ENCODE data around the gene IFRD2. TPM values are rescaled to one million over a fixed set of nuclear protein-coding genes. Genes with fewer than 3 reads are reported as not detected.
A peak's percentile ranks its signal among the peaks of the same experiment; 100 is the strongest.
"Not testable (repeated sequence)": the region's sequence is repeated elsewhere in the genome, so short reads cannot be mapped to it uniquely, and the experiment has no call there.

IFRD2 gene
- total RNA-seq, 1 donor: 77.8 TPM

DNA sequence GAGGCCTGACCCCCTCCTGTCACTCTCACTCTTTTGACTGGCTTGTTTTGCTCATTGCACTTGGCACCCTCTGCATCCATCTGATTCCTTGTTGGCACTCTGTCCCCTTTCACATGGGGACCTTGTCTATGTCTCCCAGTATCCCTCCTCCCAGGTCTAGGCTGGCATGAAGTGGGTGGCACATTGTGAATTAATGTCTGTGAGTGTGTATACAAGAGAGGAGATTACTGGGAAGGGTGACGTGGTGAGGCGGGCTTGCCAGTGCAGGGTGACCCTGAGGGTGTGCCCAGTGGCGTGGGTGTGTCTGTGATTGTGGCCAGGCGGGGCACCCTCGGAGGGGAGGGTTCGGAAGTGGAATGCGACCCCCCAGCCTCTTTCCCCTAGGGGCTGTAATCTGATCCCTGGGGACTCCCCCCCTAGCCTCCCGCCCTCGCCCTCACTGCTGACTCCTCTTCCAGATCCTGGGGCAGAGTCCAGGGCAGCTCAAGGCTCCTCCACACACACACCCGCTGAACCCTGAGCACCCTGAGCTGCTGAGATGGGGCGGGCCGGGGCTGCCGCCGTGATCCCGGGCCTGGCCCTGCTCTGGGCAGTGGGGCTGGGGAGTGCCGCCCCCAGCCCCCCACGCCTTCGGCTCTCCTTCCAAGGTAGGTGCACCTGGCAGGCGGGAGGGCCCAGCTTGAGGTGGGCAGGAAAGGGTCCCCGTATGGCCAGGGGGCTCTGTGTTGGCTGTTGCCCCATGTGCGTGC lies 23.4 kb downstream of the IFRD2 start, which contains the start of gene SEMA3B:
Gene SEMA3B (plus strand): TSS at position 445 of the 749 bp plus-strand sequence. CDS start 94 bp downstream, at position 539.
- DNase-seq (ENCODE audit: low read depth in 2 of 3, low spot score in 2 of 3): no peak

DNA sequence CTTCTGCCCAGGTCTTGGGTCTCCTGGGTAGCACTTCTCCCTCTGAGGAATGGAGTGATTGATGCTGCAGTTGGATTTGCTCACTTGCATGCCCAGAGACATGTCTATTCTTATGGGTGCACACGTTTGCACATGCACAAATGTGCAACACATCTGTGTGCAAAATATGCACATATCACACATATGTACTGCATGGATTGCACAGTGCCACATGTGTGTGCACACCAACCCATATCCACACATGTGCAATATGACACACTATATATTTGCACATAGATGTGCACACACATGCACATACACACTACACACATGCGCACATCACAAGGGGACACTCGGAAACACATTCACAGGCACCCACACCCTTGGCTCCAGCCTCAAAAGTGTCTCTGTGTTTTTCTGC lies 24.0 kb downstream of the IFRD2 start:
- no peak for DNase-seq (ENCODE audit: low read depth in 2 of 3, low spot score in 2 of 3)

DNA sequence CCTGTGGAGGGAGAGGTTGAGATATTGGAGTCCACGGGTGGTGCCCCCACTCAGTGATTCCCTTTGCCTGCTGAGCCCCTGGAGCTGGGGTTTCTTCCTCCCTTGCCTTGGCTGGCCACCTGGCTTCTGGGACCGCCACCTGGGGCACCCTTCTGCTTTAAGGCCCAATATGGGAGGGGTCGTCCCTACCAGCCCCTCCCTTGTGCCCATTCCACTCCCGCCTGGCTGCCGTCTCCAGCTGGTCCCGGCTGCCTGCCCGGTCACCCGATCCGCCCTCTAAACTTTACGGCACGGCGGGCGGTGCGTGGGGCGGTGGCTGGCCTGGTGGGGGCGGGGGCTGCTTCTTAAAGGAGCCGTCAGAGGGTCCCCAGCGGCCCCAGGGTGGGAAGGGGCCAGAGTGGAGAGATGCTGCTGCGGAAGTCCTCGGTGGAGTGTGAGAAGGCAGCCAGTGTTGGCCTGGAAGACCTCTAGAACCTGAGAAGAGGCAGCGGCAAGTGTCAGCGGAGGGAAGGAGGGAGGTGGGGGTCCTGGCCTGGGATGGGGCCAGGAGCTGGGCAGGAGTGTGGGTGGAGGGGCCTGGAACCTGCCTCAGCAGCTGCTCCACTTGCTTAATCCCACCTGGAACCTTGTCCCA lies 24.8 kb downstream of the IFRD2 start:
- DNase-seq (ENCODE audit: low read depth in 2 of 3, low spot score in 2 of 3): no peak

DNA sequence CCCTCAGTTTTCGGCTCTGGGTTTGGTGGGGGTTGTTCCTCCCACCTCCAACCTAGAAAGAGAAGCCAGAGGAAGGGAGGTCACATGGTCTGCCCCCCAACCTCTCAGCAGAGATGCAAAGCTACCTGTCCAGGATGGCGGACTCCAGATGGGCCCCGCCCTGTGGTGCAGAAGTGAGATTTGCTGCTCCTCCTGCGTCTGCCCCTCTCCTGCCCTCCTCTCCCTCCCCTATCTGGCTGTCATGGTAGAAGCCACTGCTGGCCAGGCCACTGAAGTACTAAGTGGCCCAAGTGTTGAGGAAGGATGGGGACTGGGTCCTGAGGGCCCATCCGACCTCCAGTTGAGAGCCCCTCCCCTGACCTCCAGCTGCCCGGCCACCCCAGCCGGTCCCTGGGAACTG lies 25.4 kb downstream of the IFRD2 start:
- DNase-seq (ENCODE audit: low read depth in 2 of 3, low spot score in 2 of 3): no peak

DNA sequence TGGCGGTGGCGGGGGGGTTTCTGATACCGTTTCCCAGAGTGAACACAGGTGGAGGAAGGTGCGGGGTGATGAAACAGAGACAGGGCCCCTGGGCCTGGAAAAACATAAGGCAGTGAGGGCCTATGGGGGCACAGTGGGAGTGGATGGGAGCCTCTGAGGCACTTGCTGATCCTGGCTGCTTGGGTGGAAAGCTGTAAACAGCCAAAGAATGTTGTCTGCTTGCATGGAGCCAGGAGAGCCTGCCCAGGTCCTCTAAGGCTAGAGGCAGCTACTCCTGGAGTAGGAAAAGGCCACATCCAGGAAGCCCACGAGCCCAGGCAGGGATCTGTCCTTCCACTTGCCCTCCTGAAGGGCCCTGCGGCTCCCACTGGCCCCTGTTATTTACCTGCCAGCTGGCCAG lies 26.2 kb downstream of the IFRD2 start:
- DNase-seq (ENCODE audit: low read depth in 2 of 3, low spot score in 2 of 3): no peak

DNA sequence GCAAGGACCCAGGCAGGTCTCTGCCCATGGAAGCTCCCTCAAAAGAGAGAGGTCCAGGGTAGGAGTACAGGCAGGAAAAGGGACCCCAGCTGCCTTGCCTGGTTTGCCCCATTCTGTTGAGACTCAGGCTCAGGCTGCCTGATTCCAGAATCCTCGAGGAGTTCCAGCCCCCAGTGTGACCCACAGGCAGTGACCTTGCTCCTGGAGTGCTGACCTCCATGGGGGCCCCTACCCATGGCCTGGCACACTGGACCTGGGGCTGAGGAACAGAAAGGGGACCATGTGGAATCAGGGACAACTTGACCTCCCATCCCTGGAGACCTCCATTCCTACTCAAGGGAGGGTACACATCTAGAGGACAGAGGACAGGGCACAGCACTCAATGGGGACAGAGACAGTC lies 26.7 kb downstream of the IFRD2 start:
- DNase-seq (ENCODE audit: low read depth in 2 of 3, low spot score in 2 of 3): no peak

DNA sequence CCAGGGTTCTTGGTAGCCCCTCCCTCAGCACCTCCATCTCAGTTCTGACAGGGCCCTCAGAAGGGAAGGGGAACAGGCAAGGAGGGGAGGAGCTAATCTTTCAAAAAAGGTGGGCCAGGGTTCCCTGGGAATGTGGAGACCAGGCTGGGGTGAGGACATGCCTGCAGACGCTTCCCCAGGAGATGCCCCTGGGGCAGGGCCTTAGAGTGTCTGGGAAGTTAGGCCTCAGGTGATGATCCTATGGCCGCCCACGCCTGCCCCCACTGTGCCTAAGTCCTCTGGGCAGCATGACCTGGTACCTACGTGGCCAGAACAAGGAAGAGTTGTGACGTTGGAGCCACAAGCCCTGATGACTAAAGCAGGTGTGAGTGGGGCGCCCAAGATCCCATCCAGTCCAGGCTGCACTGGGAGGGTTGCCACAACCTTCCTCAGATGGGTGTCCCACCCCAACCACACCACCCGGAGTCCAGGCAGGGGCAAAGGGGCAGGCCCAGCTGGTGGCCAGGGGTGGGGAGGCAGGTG lies 27.2 kb downstream of the IFRD2 start:
- DNase-seq (ENCODE audit: low read depth in 2 of 3, low spot score in 2 of 3): no peak

DNA sequence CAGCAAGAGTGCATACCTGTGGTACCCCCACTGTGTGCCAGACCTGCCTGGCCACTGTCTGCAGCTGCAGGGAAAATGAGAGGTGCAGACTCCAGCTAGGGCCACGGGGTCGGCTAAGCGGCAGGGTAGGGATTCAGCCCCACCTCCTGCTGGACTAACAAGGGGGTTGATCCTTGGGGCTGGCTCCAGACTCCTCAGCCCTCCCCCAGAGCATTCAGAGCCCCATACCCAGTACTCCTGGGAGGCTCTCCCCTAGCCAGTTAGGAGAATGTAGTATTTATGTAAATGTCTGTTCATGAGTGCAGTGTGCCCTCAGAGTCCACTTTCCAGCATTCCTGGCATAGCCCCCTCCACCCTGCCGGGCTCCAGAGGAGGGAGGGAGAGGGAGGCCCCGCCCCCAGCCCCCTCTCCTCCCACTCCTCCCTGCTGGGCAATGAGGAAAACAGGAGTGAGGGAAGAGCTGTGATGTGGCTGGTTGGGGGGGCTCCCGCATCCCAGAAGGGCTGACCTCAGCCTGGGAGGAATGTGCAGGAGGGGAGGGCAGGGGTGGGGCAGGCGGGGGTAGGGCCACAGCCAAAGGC lies 27.8 kb downstream of the IFRD2 start:
- DNase-seq (ENCODE audit: low read depth in 2 of 3, low spot score in 2 of 3): no peak

DNA sequence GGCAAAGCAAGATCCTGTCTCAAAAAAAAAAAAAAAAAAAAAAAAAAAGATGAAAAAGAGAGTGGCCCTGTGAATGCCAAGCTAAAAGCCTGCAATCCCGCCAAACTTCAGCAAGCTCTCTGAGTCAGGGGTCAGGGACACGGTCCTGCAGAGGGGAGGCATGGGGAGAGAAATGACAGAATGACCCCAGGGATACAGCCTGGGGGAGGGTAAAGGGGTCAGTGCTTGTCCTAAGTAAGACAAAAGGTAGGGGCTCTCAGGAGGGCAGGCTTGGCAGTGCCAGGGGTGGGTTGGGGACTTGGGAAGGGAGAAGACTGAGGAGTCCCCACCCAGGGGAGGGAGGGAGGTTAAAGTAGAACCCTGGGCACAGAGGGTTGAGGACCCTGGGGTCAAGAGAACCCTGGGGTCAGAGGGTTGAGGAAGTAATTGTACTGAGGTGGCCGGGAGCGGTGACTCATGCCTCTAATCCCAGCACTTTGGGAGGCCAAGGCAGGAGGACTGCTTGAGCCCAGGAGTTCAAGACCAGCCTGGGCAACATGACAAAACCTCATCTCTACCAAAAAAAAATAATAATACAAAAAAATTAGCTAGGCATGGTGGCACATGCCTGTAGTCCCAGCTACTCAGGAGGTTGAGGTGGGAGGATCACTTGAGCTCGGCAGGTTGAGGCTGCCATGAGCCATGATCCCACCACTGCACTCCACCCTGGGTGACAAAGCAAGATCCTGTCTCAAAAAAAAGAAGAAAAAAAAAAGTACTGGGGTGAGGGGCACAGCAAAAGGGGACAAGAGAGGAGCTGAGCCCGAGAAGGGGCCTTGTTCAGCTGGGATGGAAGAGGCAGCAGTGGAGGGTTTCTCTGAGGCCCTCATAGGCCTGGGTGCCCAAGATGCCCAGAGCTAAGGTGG lies 28.5 kb downstream of the IFRD2 start:
- DNase-seq (ENCODE audit: low read depth in 2 of 3, low spot score in 2 of 3): no peak

DNA sequence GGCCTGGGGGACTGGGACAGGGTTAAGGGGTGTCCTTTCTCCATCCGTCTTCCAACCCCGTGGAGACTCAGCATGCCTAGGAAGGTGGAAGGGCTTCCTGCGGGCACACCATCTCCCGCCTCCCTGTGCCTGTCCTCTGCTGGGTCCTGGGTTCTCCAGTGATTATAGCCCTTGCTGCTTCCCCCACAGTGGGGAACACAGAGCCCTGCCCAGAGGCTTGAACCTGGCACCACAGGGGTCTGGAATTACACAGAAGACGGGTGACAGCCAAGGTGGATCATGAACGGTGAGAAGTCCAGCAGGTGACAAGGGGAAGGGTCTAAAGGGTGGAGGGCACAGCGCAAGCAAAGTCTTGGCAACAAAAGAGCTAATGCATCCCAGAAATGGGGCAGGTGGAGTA lies 29.5 kb downstream of the IFRD2 start:
- no peak for DNase-seq (ENCODE audit: low read depth in 2 of 3, low spot score in 2 of 3)

DNA sequence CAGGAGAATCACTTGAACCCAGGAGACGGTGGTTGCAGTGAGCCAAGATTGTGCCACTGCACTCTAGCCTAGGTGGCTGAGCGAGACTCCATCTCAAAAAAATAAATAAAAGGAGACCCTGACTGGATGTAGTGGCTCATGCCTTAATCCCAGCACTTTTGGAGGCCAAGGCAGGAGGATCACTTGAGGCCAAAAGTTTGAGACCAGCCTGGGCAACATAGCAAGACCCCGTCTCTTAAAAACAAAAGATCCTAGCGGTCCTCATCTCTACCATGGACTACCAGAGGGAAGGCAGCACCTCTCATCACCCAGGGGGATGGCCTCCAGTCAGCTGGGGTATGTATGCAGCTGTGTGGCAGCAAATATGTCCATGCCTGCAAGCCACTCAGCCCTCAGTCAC lies 30.0 kb downstream of the IFRD2 start:
- not testable (repeated sequence) for DNase-seq (ENCODE audit: low read depth in 2 of 3, low spot score in 2 of 3)

DNA sequence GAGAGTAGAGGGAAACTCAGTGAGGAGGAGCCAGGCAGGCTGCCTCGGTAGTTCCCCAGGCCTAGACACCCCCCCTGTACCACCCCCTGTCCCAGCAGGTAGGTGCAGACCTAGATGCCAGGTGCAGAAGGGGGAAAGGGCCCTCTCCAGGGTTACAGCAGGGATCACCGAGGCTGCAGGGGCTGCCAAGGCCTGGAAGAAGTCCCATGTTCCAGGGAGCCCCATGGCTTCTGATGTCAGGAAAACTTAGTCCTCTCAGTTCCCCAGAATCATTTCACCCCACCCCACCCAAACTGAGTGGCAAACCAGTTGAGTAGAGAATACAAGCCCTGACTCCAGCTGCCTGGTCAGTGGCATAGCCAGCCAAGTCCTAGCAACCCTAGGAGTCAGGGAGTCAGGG lies 30.7 kb downstream of the IFRD2 start:
- DNase-seq (ENCODE audit: low read depth in 2 of 3, low spot score in 2 of 3): no peak

DNA sequence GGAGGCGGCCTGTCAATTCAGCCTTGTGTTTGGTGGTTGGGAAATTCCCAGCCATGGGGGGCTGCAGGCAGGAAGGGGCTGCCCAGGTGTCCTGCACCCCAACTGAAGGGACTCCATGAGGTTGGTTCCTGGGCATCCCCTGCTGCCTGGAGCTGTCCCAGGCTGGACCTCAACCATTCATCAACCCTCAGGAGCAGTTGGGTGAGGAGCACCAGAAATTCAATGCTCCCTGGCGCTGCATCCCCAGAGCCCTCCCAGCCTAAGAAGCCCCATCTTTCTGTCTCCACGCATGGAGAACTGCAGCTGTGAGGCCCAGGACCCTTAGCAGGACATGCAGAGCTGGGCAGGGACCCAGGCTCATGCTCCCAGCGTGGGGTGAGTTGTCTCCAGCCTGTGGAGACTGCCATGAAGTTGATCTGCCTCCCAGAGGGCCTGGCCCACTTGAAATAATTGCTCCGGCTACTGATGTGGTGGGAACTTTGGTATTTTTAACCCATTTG lies 31.2 kb downstream of the IFRD2 start:
- no peak for DNase-seq (ENCODE audit: low read depth in 2 of 3, low spot score in 2 of 3)

DNA sequence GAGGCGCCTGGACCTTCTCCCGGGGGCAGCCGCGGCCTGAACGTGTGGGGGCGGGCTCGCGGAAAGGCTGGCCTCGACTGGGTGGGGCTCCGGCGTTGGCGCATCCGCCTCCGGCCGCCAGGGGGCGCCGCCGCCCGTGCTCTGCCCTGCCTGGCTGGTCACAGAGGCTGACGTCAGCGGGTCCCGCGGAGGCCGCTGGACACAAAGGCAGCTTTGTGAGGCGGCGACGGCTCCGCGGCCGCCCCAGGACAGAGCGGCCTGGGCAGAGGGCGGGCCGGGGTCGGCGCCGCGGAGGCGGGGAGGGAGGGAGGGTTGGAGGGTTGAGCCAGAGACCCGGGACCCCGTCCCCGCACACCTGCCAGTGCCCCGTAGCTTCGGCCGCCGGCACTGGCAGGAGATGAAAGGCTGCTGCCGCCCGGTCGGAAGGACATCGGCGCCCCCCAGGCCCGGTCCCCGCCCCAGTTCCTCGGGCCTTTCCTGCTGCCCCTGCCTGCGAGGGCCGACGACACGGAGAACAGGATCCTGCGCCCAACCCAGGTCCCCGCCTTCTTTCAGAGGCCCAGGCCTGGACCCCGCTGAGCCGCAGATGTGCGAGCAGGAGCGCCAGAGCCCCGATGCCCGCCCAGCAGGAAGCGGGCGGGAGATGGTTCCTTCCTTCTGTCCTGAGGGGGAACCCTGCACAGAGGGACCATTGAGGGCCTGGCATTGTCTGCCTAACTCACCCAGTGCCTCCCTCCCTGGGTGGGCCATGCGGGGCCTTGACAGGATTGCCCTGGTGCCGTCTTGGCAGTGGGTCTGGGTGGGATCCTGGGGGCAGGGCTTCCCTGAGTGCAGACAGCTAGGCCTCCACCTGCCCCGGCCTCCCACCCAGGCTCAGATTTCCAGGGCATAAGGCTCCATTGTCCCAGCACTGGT lies 31.9 kb downstream of the IFRD2 start:
- peak; percentile 79 to 88 (median 79) for DNase-seq (ENCODE audit: low read depth in 2 of 3, low spot score in 2 of 3)

DNA sequence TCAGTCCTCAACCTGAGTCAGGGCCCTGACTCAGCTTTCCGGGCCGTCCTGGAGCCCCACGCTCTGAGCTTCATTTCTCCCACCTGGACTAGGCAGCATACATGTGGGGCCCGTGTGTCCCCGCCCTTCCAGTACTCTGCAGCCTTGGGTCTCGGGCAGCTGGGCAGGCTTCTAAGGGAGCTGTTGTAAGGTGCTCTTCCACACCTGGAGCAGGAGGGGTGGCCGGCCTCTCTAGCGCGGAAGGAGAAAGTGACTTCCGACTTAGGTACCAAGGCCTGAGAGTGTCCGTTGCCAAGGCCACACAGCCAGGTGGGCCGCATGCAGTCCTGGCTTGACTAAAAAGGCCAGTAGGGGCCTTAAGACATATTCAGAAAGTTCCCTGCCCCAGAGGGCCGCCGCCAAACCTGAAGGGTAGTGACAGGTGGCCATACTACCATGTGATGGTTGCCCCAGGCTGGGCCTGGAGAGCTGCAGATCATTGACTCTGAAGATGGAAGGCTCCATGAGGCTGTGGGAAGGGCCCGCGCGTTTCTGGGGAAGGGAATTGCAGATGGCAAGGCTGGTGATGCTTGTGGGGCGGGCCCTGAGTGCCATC lies 32.7 kb downstream of the IFRD2 start:
- no peak for DNase-seq (ENCODE audit: low read depth in 2 of 3, low spot score in 2 of 3)

DNA sequence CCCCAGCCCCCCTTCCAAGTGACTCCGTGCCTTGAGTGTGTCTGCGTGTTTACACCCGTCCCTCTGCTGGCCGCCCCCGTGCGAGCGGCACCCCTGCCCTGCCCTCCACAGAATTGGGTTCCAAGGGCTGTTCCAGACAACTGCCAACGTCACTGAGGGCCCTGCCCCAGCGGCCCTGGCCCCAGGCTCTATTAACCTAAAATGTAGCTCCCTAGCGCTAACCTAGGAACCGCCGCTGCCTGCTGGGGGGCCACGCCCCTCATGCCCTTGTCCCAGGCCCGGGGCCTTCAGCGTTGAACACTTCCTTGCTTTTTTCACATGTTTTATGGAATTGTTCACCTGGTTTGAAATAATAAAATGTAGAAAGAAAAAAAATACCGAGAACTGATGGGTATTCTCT lies 33.2 kb downstream of the IFRD2 start:
- no peak for DNase-seq (ENCODE audit: low read depth in 2 of 3, low spot score in 2 of 3)

DNA sequence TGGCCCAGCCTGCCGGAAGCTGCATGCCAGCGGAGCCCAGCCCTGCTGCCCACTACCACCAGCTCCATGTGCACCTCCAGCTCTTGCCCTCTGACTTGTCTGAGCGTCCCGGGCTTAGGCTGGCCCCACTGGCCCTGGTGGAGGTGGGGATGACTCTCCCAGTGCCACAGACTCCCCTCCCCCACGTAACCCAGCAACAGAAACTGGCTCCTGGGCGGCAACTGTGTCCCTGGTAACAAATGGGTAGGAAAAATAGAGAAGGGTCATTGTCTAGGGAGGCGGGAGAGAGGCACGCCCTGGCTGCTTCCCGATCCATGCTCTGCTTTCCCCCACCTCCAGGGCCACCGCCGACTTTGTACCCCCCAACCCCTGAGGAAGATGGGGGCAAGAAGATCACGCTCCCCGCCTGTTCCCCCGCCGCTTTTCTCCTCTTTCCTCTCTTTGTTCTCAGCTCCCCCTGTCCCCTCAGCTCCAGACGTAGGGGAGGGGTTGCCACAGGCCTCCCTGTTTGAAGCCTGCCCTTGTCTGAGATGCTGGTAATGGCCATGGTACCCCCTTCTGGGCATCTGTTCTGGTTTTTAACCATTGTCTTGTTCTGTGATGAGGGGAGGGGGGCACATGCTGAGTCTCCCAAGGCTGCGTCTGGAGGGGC lies 34.1 kb downstream of the IFRD2 start:
- DNase-seq (ENCODE audit: low read depth in 2 of 3, low spot score in 2 of 3): no peak

Data from hematopoietic multipotent progenitor cell (in vitro differentiated cells).